ENCODE results near the gene EMX2. TPM values are rescaled to one million over a fixed set of nuclear protein-coding genes. Genes with fewer than 3 reads are reported as not detected.

EMX2 gene
- total and polyA plus RNA-seq, 10 of the 15 experiments (the other 5 are each of a cell fraction or from before 2014, with no cell fraction given): 0.12 TPM; not detected in 9

DNA sequence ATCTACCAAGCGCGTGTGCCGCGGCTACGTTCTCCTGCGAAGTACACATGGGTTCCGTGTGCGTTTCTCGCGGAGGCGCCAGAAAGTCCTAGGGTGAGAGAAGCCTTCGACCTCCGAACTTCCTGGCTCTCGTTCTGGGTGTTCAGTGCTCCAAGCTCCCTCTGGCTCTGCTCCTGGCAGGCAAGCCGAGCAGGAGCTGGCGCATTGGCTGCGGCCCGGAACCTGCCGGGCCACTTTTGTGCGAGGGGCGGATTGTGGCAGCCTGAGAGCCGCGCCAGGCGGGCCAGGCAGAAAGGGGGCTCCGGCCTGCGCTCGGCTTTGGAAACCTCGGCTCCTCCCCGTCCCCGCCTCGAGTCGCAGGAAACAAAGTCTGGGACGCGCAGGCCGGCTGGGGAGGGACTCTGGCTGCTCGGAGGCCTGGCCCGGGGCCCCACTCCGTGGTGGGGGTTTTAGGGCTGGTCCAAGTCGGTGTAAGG, 9.6 kb downstream of the EMX2 start:
- SMC1A ChIA-PET (ENCODE audit: uncharacterized antibody, unreplicated experiment): no interaction called here
- RAD21 ChIA-PET (ENCODE audit: unreplicated experiment): no interaction called here
- no peak overlapping the region for H3K4me3 ChIP-seq
- TF ChIP-seq TBL1XR1 (IDR thresholded peaks at IDR 0.05; ENCODE audit: low read depth, low read length): no peak
- TF ChIP-seq ZNF217 (IDR thresholded peaks at IDR 0.05): no peak
- no peak for TF ChIP-seq MEF2A (IDR thresholded peaks at IDR 0.05; ENCODE audit: insufficient read depth, low read depth, low read length)
- TF ChIP-seq, protein P1, sequence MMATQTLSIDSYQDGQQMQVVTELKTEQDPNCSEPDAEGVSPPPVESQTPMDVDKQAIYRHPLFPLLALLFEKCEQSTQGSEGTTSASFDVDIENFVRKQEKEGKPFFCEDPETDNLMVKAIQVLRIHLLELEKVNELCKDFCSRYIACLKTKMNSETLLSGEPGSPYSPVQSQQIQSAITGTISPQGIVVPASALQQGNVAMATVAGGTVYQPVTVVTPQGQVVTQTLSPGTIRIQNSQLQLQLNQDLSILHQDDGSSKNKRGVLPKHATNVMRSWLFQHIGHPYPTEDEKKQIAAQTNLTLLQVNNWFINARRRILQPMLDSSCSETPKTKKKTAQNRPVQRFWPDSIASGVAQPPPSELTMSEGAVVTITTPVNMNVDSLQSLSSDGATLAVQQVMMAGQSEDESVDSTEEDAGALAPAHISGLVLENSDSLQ (IDR thresholded peaks at IDR 0.05): no peak
- no peak for TF ChIP-seq SMC3 (IDR thresholded peaks at IDR 0.05; ENCODE audit: borderline replicate concordance, low read length)
- no peak for TF ChIP-seq LARP7 (IDR thresholded peaks at IDR 0.05)
- TF ChIP-seq BHLHE40 (IDR thresholded peaks at IDR 0.05; ENCODE audit: borderline replicate concordance in 1 of 2, low read depth in 2 of 2, low read length in 1 of 2): no peak
- TF ChIP-seq, protein P2, sequence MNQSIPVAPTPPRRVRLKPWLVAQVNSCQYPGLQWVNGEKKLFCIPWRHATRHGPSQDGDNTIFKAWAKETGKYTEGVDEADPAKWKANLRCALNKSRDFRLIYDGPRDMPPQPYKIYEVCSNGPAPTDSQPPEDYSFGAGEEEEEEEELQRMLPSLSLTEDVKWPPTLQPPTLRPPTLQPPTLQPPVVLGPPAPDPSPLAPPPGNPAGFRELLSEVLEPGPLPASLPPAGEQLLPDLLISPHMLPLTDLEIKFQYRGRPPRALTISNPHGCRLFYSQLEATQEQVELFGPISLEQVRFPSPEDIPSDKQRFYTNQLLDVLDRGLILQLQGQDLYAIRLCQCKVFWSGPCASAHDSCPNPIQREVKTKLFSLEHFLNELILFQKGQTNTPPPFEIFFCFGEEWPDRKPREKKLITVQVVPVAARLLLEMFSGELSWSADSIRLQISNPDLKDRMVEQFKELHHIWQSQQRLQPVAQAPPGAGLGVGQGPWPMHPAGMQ (IDR thresholded peaks at IDR 0.05; ENCODE audit: borderline replicate concordance): no peak
- H3K4me2 ChIP-seq (ENCODE audit: control insufficient read depth, insufficient read depth): no peak overlapping the region
- H3K9ac ChIP-seq (ENCODE audit: control insufficient read depth, insufficient read depth, low read length): no peak overlapping the region
- intact Hi-C loops (cut with micrococcal nuclease; ENCODE audit: unreplicated experiment) (loop anchor here (5.0 kb wide), 1 partner anchor 210 kb away; no protein-coding TSS in a partner anchor), in situ Hi-C loops (cut with MboI) (no loop called here)
- FAIRE-seq (no peak), ATAC-seq (no peak), DNase-seq (ENCODE audit: low read depth, low spot score) (no peak)
- no peak overlapping the region for H3K27ac ChIP-seq (ENCODE audit: control insufficient read depth, insufficient read depth)
- 30% methylated on average over 35 of the region's 39 CpGs for WGBS (ENCODE audit: insufficient coverage, insufficient replicate concordance, low lambda C conversion rate, missing lambda C conversion rate)
- H3K9me3 ChIP-seq (replicated peaks; ENCODE audit: control insufficient read depth, insufficient read depth, low read length): no peaks in the 10 kb centered on the region; the same call in 2 of the 3 replicates
- H4K20me1 ChIP-seq (ENCODE audit: control insufficient read depth, insufficient read depth): no peaks in the 10 kb centered on the region; the same call in 1 of the 2 replicates
- H3K4me1 ChIP-seq (ENCODE audit: control insufficient read depth, insufficient read depth, low read length): no peaks in the 10 kb centered on the region
- H2AFZ ChIP-seq (ENCODE audit: control insufficient read depth, low read depth, low read length): no peak overlapping the region
- no TSS peak for BruUV-seq (replicated peaks)
- no peaks in the 10 kb centered on the region for H3K79me2 ChIP-seq (ENCODE audit: control insufficient read depth, insufficient read depth, low read length)
- POLR2A ChIA-PET: interaction anchor here (0.6 kb wide), 1 partner anchor 79 kb away, joined by 5 read pairs; no protein-coding TSS in a partner anchor
- H3K27me3 ChIP-seq (replicated peaks in 1 of 2; ENCODE audit: control insufficient read depth in 2 of 2, insufficient read depth in 2 of 2, low read length in 1 of 2): peaks cover 24 to 26% of the 10 kb centered on the region in 2 experiments
- H3K36me3 ChIP-seq (ENCODE audit: control insufficient read depth in 2 of 2, insufficient read depth in 2 of 2, low read length in 1 of 2): no peaks in the 10 kb centered on the region
- CTCF ChIA-PET: no interaction called here

Measured in GM12878 (cell line).